HUDEP-2 (cell line): ENCODE measurements around the gene CENPM.
A peak's percentile ranks its signal among the peaks of the same experiment; 100 is the strongest.

Source experiments
- DNase-seq, 76 experiments: peaks; one replicate each; lab custom pipeline; 2025; ENCODE audit not compliant: unreplicated experiment in 76 of 76; lab: John Stamatoyannopoulos, UW

The CENPM gene, protein sequence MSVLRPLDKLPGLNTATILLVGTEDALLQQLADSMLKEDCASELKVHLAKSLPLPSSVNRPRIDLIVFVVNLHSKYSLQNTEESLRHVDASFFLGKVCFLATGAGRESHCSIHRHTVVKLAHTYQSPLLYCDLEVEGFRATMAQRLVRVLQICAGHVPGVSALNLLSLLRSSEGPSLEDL

DNA sequence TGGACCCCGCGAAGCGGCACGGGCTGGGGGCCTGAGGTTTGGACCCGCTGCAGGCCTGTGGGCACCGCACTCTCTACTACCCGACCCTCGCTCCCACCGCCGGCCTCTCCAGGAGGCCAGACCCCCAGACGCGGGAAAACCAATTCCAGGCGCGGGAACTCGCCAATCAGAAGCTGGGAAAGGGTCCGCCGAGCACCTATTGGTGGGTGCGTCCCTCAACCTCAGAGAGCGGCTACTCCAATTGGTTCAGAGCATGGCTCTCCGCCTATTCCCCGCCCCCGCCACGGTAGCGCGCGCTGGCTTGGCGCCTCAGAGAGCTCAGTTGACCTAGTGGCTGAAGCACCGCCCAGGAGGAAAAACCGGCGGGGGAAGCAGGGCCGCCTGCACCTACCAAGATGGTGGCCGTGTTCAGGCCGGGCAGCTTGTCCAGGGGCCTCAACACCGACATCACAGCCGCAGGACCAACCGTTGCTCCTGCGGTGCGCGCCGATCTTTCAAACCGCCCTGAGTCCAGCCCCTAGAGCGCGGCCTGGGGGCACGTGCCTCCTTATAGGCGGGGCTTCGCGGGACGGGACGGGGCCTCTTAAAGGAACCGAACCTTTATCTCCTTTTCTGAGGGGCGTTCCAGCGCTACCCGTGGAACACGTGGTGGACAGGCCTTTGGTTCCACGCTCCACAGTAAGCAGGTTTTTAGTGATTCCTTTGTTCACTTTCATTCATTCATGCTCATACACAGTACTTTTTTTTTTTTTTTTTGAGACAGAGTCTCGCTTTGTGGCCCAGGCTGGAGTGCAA is at the start of gene CENPM:
Gene CENPM (minus strand): TSS at position 524 of the 795 bp plus-strand sequence. CDS start 76 bp downstream, at position 448.
- DNase-seq: peak in 75 of 76 experiments; percentile 26 to 97 (median 91)

- no peak for DNase-seq
Observed at GRCh38 chr22:41995211-41995610, 48.3 kb upstream of the CENPM start.

- no peak for DNase-seq
Observed at GRCh38 chr22:41992496-41992895, 45.5 kb upstream of the CENPM start.

DNA sequence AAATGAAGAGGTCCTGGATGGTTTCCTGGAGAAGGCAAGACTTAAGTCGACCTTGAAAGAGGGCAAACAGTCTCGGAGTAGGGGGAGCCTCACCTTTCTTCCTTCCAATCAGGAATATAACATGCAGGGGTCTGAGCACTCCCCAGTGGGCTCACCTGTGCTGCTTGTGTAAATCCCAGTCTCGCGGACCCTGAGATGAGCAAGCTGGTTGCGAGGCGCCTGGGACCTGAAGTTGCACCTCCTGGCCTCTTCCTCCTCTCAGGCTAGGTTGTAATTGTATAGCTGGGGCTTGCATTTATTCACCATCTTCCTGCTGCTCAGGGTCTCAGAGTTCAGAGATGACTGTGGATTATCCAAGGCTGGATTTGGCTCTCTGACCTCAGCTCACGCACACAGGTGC is 44.2 kb upstream of the CENPM start:
- no peak for DNase-seq

DNA sequence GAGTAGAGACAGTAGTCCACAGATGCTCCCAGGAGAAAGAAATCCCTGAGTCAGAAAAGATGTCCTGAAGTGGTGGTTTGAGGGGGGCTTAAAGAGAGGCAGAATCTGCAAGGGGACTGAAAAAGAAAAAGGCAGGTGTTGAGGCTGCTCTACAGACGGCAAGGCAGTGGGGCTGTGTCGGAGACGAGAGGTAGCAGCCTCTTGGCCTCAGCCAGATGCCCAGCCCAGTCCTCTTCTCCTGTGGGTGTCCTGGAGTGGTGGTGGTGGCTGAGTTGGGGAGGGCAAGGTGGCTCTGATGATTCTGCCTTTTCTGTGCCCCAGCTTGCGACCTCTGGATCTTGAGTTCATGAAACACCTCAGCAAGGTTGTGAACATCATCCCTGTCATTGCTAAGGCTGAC is 42.3 kb upstream of the CENPM start:
- no peak for DNase-seq

GRCh38 chr22:41987276-41987675 is 40.3 kb upstream of the CENPM start:
- DNase-seq: no peak

- DNase-seq: no peak
Observed at GRCh38 chr22:41983513-41984405, 36.8 kb upstream of the CENPM start.

DNA sequence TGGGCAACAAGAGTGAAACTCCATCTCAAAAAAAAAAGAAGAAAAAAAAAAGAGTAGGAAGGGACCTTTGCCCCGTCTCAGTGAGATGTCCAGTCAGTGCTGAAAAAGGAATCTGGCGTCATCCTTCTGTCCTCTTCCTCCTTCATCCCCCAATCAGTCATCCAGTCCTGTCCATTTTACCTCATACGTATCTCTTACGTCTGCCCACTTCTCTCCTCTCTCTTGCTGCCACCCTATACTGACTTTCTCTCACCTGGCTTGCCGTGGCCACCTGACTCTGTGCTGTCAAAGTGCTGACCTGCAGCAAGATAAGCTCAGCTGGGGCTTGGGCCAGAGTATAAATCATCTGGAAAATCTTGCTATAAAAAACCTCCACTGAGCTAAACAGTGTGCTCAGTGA is 35.9 kb upstream of the CENPM start:
- DNase-seq: no peak

- DNase-seq: no peak
Observed at GRCh38 chr22:41979423-41980250, 32.7 kb upstream of the CENPM start.

GRCh38 chr22:41978732-41979131 is 31.8 kb upstream of the CENPM start:
- no peak for DNase-seq

DNA sequence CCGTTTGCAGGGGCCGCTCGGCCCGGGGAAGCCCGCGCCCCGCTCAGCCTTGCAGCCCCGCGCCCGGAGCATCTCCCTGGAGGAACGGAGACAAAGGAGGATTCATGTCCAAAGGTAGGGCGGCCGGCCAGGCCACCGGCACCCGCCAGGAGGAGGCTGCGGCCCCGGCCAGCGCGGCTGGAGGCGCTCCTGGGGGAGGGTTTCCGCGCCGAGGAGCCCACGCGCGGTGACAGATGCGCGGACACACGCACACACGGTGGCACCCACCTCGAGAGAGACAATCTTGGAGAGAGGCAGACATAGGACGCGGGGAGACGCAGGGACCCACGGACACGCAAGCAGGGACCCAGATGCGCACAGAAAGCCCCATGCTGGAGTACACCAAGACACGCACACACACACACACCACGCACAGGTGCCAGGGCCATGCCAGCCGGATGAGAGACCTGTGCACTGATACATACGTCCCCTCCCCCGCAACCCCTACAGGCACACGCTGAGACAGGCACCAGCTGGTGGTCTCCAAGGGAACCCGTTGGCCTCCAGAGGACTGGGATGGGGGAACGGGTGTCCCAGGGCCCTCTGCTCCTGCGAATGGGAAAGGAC is 30.1 kb upstream of the CENPM start:
- DNase-seq: no peak

- no peak for DNase-seq
Observed at GRCh38 chr22:41976070-41976901, 29.3 kb upstream of the CENPM start.

- DNase-seq: no peak
Observed at GRCh38 chr22:41975299-41976069, 28.5 kb upstream of the CENPM start.

GRCh38 chr22:41974691-41975290 is 27.8 kb upstream of the CENPM start:
- DNase-seq: no peak

DNA sequence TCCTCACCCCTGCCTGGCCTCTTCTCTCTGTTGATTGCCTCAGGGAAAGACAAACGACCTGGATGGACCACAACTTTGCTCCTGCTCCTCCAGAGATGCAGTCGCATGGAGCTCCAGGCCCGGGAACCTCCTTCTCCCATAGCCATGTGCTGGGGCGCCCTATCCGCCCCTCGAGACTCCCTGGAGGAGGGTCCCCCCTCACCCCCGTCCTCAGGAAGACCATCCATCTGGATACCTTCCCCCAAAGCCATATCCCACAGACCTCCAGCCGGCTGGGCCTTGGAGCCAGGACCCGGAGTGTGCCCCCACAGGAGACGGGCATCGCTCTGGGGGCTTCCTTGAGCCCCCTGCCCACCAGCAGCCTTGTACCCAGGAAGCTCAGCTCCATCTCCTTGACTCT is 24.5 kb upstream of the CENPM start:
- DNase-seq: no peak

DNA sequence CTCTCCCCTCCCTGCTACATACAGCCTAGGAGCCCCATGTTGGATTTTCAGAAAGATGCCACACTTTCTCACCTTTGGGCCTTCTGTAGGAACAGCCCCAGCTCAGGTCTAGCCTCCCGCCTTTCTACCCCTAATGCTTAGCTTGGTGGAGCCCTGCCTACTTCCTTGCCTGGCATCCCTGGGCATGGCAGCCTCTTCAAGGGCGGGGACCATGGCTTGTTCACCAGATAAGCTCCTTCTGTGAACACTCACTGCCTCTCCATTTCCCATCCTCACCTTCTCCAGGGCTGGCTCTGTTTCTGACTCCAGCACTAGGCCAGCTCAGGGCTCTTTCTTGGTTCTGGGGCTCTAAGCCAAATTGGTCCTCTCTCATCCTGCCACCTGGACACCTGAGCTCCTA is 23.6 kb upstream of the CENPM start:
- peak in 46 of 76 experiments; percentile 15 to 70 (median 38) for DNase-seq

DNA sequence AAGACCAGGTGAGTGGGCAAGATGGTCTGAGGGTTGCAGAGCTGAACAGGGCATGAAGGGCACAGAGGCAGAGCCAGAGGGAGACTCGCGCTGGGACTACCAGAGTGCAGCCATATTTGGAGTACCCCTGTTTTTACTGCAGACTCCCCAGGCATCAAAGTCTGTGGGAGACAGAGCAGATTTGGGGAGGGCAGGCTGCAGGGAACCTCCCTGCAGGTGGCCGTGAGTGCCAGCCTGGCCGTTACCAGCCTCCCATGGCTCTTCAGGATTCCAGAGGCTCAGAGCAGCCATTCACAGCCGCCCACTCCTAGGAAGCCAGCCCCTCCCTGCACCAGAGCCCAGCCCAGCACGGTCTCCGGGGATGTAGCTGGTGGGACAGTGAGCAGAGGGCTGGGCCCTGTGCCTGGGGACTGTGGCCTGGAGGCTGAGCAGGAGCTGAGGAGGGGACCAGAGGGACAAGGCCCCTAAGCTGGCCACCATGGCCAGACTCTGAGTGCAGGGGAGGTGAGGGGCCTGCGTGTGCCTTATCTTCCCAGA is 22.2 kb upstream of the CENPM start, which contains the start of gene SEPTIN3:
Gene SEPTIN3 (plus strand): TSS at position 334 of the 537 bp plus-strand sequence. CDS start 2,050 bp downstream, outside the sequence.
- peak in 2 of 76 experiments; percentile 23 to 30 for DNase-seq
